Common myeloid progenitor, CD34-positive (primary cell): ENCODE results near the gene H2AZ1.

Experiments used
- CTCF ChIA-PET: fragments of 350-600 bp; sonication (Branson Sonifier 250); formaldehyde crosslinking; loops from one replicate; lab custom pipeline; 2021; ENCODE audit warnings: antibody characterized with exemption; lab: Charles Lee
- POLR2A ChIA-PET: fragments of 350-600 bp; sonication (Branson Sonifier 250); formaldehyde crosslinking; loops from one replicate; lab custom pipeline; 2021; ENCODE audit warnings: antibody characterized with exemption; lab: Charles Lee
- DNase-seq, 3 donors: peaks; one replicate each; pipeline versions ENCODE4 v3.0.0 to v3.0.0-alpha.2; 2013
- H3K27ac ChIP-seq, 2 experiments: 1 replicate in 1 of 2; 2 replicates in 1 of 2; pipeline ENCODE4 v1.7.0; 2013; ENCODE audit warnings: inconsistent platforms in 2 of 2, low read length in 2 of 2, mild to moderate bottlenecking in 2 of 2, low read depth in 1 of 2, moderate library complexity in 1 of 2; ENCODE audit not compliant: severe bottlenecking in 2 of 2, insufficient read depth in 1 of 2, poor library complexity in 1 of 2
- H3K27me3 ChIP-seq, 5 experiments: replicated peaks in 2 of 5; 1 replicate in 3 of 5; 2 replicates in 2 of 5; pipeline versions ENCODE4 v1.6.1 to v1.7.0; 2013; ENCODE audit warnings: low read length in 4 of 5, mild to moderate bottlenecking in 2 of 5, moderate library complexity in 2 of 5, inconsistent platforms in 1 of 5; ENCODE audit not compliant: insufficient read depth in 5 of 5, control insufficient read depth in 4 of 5
- H3K36me3 ChIP-seq, 4 experiments: 1 replicate in 2 of 4; 2 replicates in 2 of 4; pipeline versions ENCODE4 v1.6.1 to v1.7.0; 2013; ENCODE audit warnings: low read length in 3 of 4, control low read depth in 1 of 4, mild to moderate bottlenecking in 1 of 4; ENCODE audit not compliant: control insufficient read depth in 4 of 4, insufficient read depth in 4 of 4
- H3K4me1 ChIP-seq, 4 experiments: 1 replicate in 3 of 4; 2 replicates in 1 of 4; pipeline versions ENCODE4 v1.6.1 to v1.7.1; 2013; ENCODE audit warnings: low read length in 3 of 4, mild to moderate bottlenecking in 3 of 4, control low read depth in 1 of 4, inconsistent platforms in 1 of 4, moderate library complexity in 1 of 4; ENCODE audit not compliant: control insufficient read depth in 4 of 4, insufficient read depth in 4 of 4; ENCODE audit errors: control extremely low read depth in 1 of 4
- H3K4me3 ChIP-seq, 7 experiments: 1 replicate in 4 of 7; 2 replicates in 3 of 7; pipeline versions ENCODE4 v1.5.1 to v1.7.0; 2013; ENCODE audit warnings: mild to moderate bottlenecking in 7 of 7, low read length in 6 of 7, moderate library complexity in 6 of 7, inconsistent platforms in 2 of 7, low read depth in 2 of 7, control low read depth in 1 of 7; ENCODE audit not compliant: insufficient read depth in 4 of 7, control insufficient read depth in 1 of 7; ENCODE audit errors: extremely low read depth in 1 of 7
- H3K9me3 ChIP-seq, 5 experiments: 1 replicate in 4 of 5; 2 replicates in 1 of 5; pipeline versions ENCODE4 v1.6.1 to v1.7.1; 2013; ENCODE audit warnings: low read length in 4 of 5, mild to moderate bottlenecking in 2 of 5, inconsistent platforms in 1 of 5, low read depth in 1 of 5, moderate library complexity in 1 of 5; ENCODE audit not compliant: control insufficient read depth in 4 of 5, insufficient read depth in 2 of 5; ENCODE audit errors: control extremely low read depth in 1 of 5
- WGBS: methylation state at CpG from one replicate; pipeline ENCODE4 v1.1.5; 2013; ENCODE audit not compliant: insufficient coverage; 5-methylcytosine and 5-hydroxymethylcytosine counted together

H2AZ1 gene

GRCh38 chr4:99921174-99921573 lies 28.9 kb downstream of the H2AZ1 start:
- Histone ChIP-seq H3K36me3 (peaks cover 14 to 60% (median 26%) of the 10 kb centered on the region in 4 experiments), H3K27me3 (no peaks in the 10 kb centered on the region), H3K4me3 (no peak overlapping the region), H3K9me3 (peaks cover 0 to 16% (median 8%) of the 10 kb centered on the region in 5 experiments), H3K4me1 (no peaks in the 10 kb centered on the region), H3K27ac (no peak overlapping the region)
- no peak for DNase-seq
- ChIA-PET POLR2A (interaction anchor here (0.6 kb wide), 1 partner anchor 209 kb away, joined by 3 read pairs; no protein-coding TSS in a partner anchor), CTCF (interaction anchor here (0.9 kb wide), 2 partner anchors 26 to 27 kb away, joined by 3 read pairs; partner anchors contain the start of gene LAMTOR3)
- WGBS = 100% methylated on average over 2 of the region's 3 CpGs

GRCh38 chr4:99918656-99919055 lies 31.4 kb downstream of the H2AZ1 start:
- no peak overlapping the region for H3K4me3 ChIP-seq
- H3K36me3 ChIP-seq = peaks cover 16 to 57% (median 26%) of the 10 kb centered on the region in 4 experiments
- peaks cover 0 to 16% (median 8%) of the 10 kb centered on the region in 5 experiments for H3K9me3 ChIP-seq
- no peak for DNase-seq
- no CpG with 5 or more reads among the region's 2 CpGs for WGBS
- CTCF ChIA-PET = no interaction called here
- H3K4me1 ChIP-seq = no peaks in the 10 kb centered on the region
- no peak overlapping the region for H3K27ac ChIP-seq
- POLR2A ChIA-PET = no interaction called here
- H3K27me3 ChIP-seq = no peaks in the 10 kb centered on the region

GRCh38 chr4:99917575-99917974 lies 32.5 kb downstream of the H2AZ1 start:
- no peak overlapping the region for H3K27ac ChIP-seq
- POLR2A ChIA-PET = interaction anchor here (0.6 kb wide), 1 partner anchor 16 kb away, joined by 3 read pairs; no protein-coding TSS in a partner anchor
- H3K4me1 ChIP-seq = no peaks in the 10 kb centered on the region
- DNase-seq = no peak
- peaks cover 0 to 16% (median 8%) of the 10 kb centered on the region in 5 experiments for H3K9me3 ChIP-seq
- H3K36me3 ChIP-seq = peaks cover 15 to 48% (median 24%) of the 10 kb centered on the region in 4 experiments
- no peak overlapping the region for H3K4me3 ChIP-seq
- H3K27me3 ChIP-seq = no peaks in the 10 kb centered on the region
- WGBS = 90% methylated on average over 2 of the region's 3 CpGs
- CTCF ChIA-PET = interaction anchor here (1.4 kb wide), 1 partner anchor 29 kb away, joined by 3 read pairs; no protein-coding TSS in a partner anchor

GRCh38 chr4:99915449-99915848 lies 34.6 kb downstream of the H2AZ1 start:
- Histone ChIP-seq H3K27me3 (no peaks in the 10 kb centered on the region), H3K27ac (no peak overlapping the region), H3K36me3 (peaks cover 15 to 40% (median 17%) of the 10 kb centered on the region in 4 experiments), H3K9me3 (peaks cover 0 to 16% (median 8%) of the 10 kb centered on the region in 5 experiments), H3K4me3 (no peak overlapping the region), H3K4me1 (no peaks in the 10 kb centered on the region)
- DNase-seq = no peak
- CTCF ChIA-PET = no interaction called here
- no CpG with 5 or more reads among the region's 2 CpGs for WGBS
- POLR2A ChIA-PET = no interaction called here
